ENCODE data around the gene CHI3L1. TPM values are rescaled to one million over a fixed set of nuclear protein-coding genes. Genes with fewer than 3 reads are reported as not detected.

Gene CHI3L1
- polyA plus RNA-seq, 1 donor from 2014 or later, result not detected

- no peaks in the 10 kb centered on the region for H3K9me3 Mint-ChIP-seq
- H3K4me3 Mint-ChIP-seq, result no peak overlapping the region
- H3K4me1 Mint-ChIP-seq, result peaks cover 0 to 2% (median 0%) of the 10 kb centered on the region in 3 donors
- no peaks in the 10 kb centered on the region for H3K36me3 Mint-ChIP-seq
- H3K27me3 Mint-ChIP-seq, result peaks cover 4% of the 10 kb centered on the region
- no peak overlapping the region for H3K27ac Mint-ChIP-seq
Observed at GRCh38 chr1:203170625-203171330, 15.7 kb downstream of the CHI3L1 start.

- Mint-ChIP-seq H3K9me3 (no peaks in the 10 kb centered on the region), H3K4me1 (no peaks in the 10 kb centered on the region), H3K36me3 (no peaks in the 10 kb centered on the region), H3K27ac (no peak overlapping the region), H3K27me3 (peaks cover 11% of the 10 kb centered on the region), H3K4me3 (no peak overlapping the region)
Observed at GRCh38 chr1:203169770-203170520, 16.6 kb downstream of the CHI3L1 start.

DNA sequence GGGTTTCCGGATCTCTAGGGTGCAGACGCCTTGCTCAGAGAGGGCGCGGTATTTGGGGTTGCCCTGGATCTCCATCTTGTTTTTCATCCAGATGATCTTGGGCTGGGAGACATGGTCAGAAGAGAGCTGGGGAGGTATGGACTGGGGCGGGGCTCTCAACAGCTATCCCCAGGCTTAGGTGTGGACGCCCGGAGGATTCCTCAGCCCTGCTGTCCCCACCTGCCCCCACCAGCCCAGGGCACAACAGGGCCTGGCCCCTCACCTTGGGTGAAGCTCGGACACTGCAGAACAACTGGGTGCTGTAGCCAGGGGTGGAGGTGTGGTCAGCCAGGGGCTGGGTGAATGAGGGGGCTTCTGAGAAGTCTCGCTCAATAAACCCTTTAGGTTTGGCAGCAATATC is 17.5 kb downstream of the CHI3L1 start:
- Mint-ChIP-seq H3K27me3 (peaks cover 17% of the 10 kb centered on the region), H3K27ac (no peak overlapping the region), H3K9me3 (no peaks in the 10 kb centered on the region), H3K4me3 (no peak overlapping the region), H3K36me3 (no peaks in the 10 kb centered on the region), H3K4me1 (no peaks in the 10 kb centered on the region)

DNA sequence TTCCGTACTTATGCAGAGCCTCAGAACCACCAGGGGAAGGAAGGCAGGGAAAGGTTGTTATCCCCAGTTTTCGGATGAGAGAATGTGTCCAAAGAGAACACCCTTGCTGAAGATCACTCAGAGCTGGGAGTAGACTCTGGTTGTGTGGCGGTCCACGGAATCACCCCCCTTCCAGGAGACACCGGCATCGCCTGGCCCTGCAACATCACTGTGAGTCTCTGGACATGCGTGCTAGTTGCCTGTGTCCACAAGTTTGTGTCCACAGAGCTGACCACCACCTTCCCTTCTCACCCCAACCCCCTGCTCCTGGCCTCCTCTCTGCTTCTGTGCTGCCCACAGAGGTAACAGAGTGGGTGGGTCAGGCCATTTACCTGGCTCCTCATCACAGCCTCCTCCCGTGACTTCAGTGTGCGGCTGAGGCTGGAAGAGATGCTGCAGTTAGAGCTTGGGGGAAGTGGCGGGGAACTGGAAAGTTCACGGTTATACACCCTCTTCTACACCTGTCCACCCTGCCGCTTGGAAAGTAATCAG is 18.2 kb downstream of the CHI3L1 start:
- no peaks in the 10 kb centered on the region for H3K36me3 Mint-ChIP-seq

GRCh38 chr1:203167913-203168200 is 18.6 kb downstream of the CHI3L1 start:
- Mint-ChIP-seq H3K27me3 (peaks cover 21% of the 10 kb centered on the region), H3K9me3 (no peaks in the 10 kb centered on the region), H3K27ac (no peak overlapping the region), H3K4me3 (no peak overlapping the region), H3K4me1 (no peaks in the 10 kb centered on the region), H3K36me3 (no peaks in the 10 kb centered on the region)

More for the DNA sequence above, 18.2 kb downstream of the CHI3L1 start:
- peaks cover 21% of the 10 kb centered on the region for H3K27me3 Mint-ChIP-seq
- H3K4me1 Mint-ChIP-seq, result no peaks in the 10 kb centered on the region
- peak overlapping the region in 1 of 3 donors; percentile 74 for H3K27ac Mint-ChIP-seq
- no peaks in the 10 kb centered on the region for H3K9me3 Mint-ChIP-seq
- H3K4me3 Mint-ChIP-seq, result no peak overlapping the region

DNA sequence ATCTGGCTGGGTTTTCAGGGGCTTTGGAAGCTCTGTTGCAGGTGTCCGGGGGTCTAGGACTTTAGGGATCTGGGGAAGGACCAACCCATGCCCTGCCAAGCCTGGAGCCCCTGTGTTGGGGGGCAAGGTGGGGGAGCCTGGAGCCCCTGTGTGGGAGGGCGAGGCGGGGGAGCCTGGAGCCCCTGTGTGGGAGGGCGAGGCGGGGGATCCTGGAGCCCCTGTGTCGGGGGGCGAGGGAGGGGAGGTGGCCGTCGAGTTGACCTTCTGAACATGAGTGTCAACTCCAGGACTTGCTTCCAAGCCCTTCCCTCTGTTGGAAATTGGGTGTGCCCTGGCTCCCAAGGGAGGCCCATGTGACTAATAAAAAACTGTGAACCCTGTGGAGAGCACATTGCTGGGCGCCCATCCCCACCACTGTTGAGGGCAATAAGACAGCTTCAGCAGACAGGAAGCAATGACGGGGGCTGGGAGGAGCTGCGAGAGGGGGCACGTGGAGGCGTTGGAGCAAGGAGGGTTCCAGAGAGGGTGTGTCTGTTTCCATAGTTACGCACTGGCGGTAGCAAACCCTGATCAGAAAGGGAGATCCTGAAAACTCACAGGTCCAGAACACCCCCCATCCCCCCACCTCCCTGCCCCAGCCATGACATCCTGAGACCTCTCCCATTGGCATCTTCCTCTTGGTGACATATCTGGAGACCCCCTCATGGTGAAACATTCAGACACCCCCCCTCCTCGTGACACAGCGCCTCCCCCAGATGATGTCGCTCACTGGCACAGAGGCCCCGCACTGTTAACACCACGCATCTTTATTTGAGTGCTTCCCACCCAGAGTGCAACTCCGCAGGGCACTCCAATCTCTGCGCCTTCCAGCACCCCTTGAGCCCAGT is 19.2 kb downstream of the CHI3L1 start:
- peaks cover 0 to 1% (median 0%) of the 10 kb centered on the region in 3 donors for H3K4me1 Mint-ChIP-seq
- H3K9me3 Mint-ChIP-seq, result no peaks in the 10 kb centered on the region
- H3K4me3 Mint-ChIP-seq, result no peak overlapping the region
- H3K27ac Mint-ChIP-seq, result no peak overlapping the region
- no peaks in the 10 kb centered on the region for H3K36me3 Mint-ChIP-seq
- H3K27me3 Mint-ChIP-seq, result peaks cover 22% of the 10 kb centered on the region

- Mint-ChIP-seq H3K4me1 (peaks cover 0 to 1% (median 0%) of the 10 kb centered on the region in 3 donors), H3K27me3 (peaks cover 24% of the 10 kb centered on the region), H3K27ac (peak overlapping the region in 2 of 3 donors; percentile 40 to 91), H3K9me3 (no peaks in the 10 kb centered on the region), H3K36me3 (no peaks in the 10 kb centered on the region), H3K4me3 (no peak overlapping the region)
Observed at GRCh38 chr1:203166192-203166940, 20.1 kb downstream of the CHI3L1 start.

GRCh38 chr1:203165800-203166161 is 20.7 kb downstream of the CHI3L1 start:
- H3K4me1 Mint-ChIP-seq, result peaks cover 0 to 1% (median 0%) of the 10 kb centered on the region in 3 donors
- H3K36me3 Mint-ChIP-seq, result no peaks in the 10 kb centered on the region
- H3K4me3 Mint-ChIP-seq, result peak overlapping the region in 1 of 4 donors; percentile 45
- H3K27ac Mint-ChIP-seq, result peak overlapping the region in 1 of 3 donors; percentile 91
- H3K27me3 Mint-ChIP-seq, result peaks cover 27% of the 10 kb centered on the region
- no peaks in the 10 kb centered on the region for H3K9me3 Mint-ChIP-seq

DNA sequence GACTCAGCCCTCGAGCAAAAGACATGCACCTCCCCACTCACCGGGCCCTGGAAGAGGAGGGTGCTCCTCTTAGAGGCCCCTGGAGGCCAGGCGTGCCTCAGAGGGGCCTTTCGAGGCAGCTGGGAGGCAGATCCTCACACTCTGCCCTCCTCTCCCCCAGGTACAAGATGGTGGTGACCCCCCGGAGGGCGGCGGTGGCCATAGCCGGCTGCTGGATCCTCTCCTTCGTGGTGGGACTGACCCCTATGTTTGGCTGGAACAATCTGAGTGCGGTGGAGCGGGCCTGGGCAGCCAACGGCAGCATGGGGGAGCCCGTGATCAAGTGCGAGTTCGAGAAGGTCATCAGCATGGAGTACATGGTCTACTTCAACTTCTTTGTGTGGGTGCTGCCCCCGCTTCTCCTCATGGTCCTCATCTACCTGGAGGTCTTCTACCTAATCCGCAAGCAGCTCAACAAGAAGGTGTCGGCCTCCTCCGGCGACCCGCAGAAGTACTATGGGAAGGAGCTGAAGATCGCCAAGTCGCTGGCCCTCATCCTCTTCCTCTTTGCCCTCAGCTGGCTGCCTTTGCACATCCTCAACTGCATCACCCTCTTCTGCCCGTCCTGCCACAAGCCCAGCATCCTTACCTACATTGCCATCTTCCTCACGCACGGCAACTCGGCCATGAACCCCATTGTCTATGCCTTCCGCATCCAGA is 21.3 kb downstream of the CHI3L1 start:
- no peaks in the 10 kb centered on the region for H3K36me3 Mint-ChIP-seq
- peaks cover 0 to 1% (median 0%) of the 10 kb centered on the region in 3 donors for H3K4me1 Mint-ChIP-seq
- H3K27me3 Mint-ChIP-seq, result peaks cover 27% of the 10 kb centered on the region
- H3K4me3 Mint-ChIP-seq, result peak overlapping the region in 1 of 4 donors; percentile 45
- no peak overlapping the region for H3K27ac Mint-ChIP-seq
- H3K9me3 Mint-ChIP-seq, result no peaks in the 10 kb centered on the region

- H3K4me3 Mint-ChIP-seq, result no peak overlapping the region
- peaks cover 0 to 1% (median 0%) of the 10 kb centered on the region in 3 donors for H3K4me1 Mint-ChIP-seq
- no peaks in the 10 kb centered on the region for H3K36me3 Mint-ChIP-seq
- H3K27me3 Mint-ChIP-seq, result peaks cover 27% of the 10 kb centered on the region
- no peaks in the 10 kb centered on the region for H3K9me3 Mint-ChIP-seq
- H3K27ac Mint-ChIP-seq, result peak overlapping the region in 1 of 3 donors; percentile 13
Observed at GRCh38 chr1:203163891-203164635, 22.4 kb downstream of the CHI3L1 start.

DNA sequence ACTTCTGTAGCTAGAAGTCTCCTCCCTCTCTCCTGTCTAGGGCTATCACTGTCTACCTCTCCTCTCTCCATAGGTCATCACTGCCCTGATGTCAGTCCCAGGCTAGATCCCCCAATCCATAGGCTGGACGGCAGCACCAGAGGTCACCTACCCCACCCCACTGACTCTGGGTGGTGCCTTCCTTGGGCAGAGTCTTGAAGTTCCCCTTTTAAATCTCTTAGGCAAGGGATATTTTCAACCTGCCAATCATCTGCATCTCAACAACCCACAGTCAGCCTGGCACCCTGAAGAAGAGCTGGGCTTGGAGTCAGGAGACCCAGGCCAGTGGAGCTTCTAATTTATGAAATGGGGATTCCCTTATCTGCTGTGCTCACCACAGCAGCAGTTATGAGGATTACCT is 24.1 kb downstream of the CHI3L1 start:
- H3K4me3 Mint-ChIP-seq, result no peak overlapping the region
- peaks cover 0 to 10% (median 4%) of the 10 kb centered on the region in 3 donors for H3K9me3 Mint-ChIP-seq
- H3K4me1 Mint-ChIP-seq, result peaks cover 0 to 1% (median 0%) of the 10 kb centered on the region in 3 donors
- H3K27me3 Mint-ChIP-seq, result peaks cover 27% of the 10 kb centered on the region
- no peaks in the 10 kb centered on the region for H3K36me3 Mint-ChIP-seq
- no peak overlapping the region for H3K27ac Mint-ChIP-seq

DNA sequence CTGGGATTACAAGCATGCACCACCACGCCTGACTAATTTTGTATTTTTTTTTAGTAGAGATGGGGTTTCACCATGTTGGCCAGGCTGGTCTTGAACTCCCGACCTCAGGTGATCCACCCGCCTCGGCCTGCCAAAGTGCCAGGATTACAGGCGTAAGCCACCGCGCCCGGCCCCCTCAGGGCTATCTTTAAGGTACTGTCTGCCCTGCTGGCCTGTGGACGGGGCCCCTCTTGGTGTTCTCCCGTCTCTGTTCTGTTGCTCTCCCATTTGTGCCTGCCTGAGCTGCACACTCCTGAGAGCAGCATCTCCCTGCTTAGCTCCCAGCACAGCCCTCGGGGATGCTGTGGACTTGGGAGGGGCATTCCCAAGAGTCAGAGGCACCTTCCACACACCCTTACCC is 24.8 kb downstream of the CHI3L1 start:
- Mint-ChIP-seq H3K27me3 (peaks cover 26% of the 10 kb centered on the region), H3K36me3 (no peaks in the 10 kb centered on the region), H3K4me1 (peaks cover 0 to 1% (median 0%) of the 10 kb centered on the region in 3 donors), H3K4me3 (no peak overlapping the region), H3K9me3 (peaks cover 0 to 10% (median 4%) of the 10 kb centered on the region in 3 donors), H3K27ac (no peak overlapping the region)

DNA sequence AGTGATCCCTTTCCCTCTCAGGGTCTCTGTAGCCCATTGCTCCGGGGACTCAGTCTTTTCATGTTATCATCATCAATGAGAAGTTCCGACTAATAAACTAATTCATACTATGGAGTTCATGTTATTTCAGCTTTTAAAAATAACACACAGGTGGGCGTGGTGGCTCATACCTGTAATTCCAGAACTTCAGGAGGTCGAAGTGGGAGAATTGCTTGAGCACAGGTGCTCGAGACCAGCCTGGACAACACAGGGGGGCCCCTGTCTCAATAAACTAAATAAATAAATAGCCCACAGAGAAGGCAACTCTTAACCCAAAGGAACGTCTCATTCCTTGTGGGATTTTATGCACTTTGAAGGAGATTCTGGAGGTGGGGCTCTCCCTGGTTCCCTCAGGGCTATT is 25.3 kb downstream of the CHI3L1 start:
- Mint-ChIP-seq H3K9me3 (peaks cover 0 to 10% (median 4%) of the 10 kb centered on the region in 3 donors), H3K27me3 (peaks cover 26% of the 10 kb centered on the region), H3K4me1 (peaks cover 0 to 1% (median 0%) of the 10 kb centered on the region in 3 donors), H3K36me3 (no peaks in the 10 kb centered on the region), H3K27ac (no peak overlapping the region), H3K4me3 (no peak overlapping the region)

Measured in IgD-negative memory B cell (primary cell).